GM21619 (cell line): ENCODE data around the gene NFATC2.

ENCODE experiments used
- ATAC-seq: cut with Tn5 transposase; IDR thresholded peaks from one replicate; pipeline ENCODE4 v1.9.1; 2021; ENCODE audit not compliant: unreplicated experiment

The NFATC2 gene

DNA sequence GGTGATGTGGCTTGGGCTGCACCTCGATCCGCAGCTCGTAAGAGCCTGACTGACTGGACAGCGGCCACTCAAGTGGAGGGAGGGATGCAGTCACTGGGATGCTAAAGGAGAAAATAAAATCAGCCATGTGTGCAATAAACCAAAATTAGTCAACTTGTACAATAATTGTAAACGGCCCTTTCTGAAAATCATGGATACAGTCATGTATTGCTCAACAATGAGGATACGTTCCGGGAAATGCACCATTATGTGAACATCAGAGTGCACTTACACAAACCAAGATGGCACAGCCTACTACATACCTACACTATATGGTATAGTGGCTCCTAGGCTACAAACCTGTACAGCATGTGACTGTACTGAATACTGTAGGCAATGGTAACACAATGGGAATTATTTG is 25.7 kb downstream of the NFATC2 start:
- no peak for ATAC-seq

GRCh38 chr20:51514836-51515235 is 27.7 kb downstream of the NFATC2 start:
- no peak for ATAC-seq

DNA sequence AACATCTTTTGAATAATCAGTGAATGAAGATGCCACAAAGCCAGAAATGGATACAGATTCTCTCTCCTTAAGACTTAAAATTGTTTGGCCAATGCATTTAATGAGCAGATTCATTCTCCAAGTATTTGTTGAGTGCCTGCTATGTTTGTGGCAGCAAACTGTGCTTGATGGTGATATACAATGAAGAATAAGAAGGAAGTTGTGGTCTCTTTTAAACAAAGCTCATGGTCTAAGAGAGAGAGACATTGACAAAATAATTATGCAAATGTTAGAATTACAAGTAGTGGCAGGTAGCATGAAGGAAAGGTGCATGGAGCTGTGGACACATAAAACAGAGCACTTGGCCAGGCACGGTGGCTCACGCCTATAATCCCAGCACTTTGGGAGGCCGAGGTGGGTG is 28.3 kb downstream of the NFATC2 start:
- ATAC-seq, result no peak

DNA sequence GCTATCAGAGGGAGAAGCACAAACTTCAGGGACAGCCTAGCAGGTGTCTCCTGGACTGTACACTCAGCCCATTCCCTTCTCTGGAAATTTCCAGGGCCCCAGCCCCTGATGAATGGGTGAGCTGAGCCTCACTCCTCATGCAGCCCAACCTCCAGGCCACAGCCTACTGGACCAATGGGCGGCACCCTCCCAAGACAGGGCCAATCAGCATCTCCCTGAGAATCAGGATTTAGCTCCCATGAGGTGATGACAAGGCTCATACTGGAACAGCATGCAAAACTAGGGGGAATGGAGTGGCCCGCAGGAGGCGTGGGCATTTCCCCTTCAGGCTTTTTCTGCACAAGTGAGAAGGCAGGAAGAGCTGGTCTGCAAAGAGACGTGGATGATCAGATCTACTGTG is 29.0 kb downstream of the NFATC2 start:
- ATAC-seq, result no peak

DNA sequence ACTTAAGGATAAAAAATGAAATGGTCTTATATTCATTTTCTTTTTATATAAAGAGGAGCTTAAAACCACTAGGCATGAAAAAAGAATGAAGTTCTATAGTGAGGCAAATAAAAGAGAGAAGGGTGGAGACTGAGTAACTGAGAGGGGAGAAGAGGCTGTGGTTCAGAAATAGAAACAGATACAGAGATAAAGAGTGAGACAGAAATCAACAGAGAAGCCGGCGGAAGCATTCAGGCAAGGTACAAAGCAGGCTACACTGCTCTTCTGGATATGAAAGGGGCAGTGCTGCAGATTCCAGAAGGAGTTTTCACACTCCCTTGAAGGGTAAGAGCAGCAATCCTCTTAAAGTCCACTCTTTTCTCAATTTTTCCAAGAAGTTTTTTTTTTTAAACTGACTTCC is 29.9 kb downstream of the NFATC2 start:
- ATAC-seq, result no peak

DNA sequence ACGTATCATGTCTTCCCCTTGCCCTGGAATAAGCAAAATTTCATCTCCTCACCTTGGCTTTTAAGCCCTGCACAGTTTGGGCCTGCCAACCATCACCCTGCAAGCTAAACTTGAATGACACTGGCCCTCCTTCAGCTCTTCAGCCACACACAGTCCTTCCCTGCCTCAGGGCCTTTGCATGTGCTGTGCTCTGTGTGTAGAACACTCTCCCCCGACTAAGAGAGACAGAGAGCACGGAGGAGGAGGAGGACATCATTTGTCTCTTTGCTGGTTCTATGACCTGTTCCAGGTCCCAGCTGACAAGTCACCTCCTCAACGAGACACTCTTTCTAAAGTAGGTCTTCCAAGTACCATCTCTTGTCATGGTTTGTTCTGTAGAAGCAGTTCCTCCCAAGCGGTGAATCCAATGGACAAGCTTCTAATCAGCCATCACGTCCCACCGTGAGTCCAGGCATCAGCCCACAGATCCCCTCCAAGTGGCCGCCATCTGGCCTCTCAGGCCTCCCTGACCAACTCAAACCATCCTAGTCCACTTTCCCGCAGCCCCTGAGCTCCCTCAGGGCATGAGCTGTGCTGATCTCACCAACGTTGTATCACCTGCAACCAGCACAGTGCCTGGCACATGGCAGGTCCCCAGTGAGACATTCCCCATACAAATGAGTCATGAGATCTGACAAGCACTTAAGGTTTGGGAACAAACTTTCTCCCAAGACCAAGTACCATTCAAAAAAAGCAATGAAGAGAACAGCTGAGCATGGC is 30.5 kb downstream of the NFATC2 start:
- no peak for ATAC-seq

GRCh38 chr20:51510936-51511605 is 31.4 kb downstream of the NFATC2 start:
- no peak for ATAC-seq

GRCh38 chr20:51510169-51510568 is 32.4 kb downstream of the NFATC2 start:
- no peak for ATAC-seq

GRCh38 chr20:51509208-51509607 is 33.3 kb downstream of the NFATC2 start:
- no peak for ATAC-seq

- no peak for ATAC-seq
These were observed 33.7 kb downstream of the NFATC2 start for GRCh38 chr20:51508780-51509179.

DNA sequence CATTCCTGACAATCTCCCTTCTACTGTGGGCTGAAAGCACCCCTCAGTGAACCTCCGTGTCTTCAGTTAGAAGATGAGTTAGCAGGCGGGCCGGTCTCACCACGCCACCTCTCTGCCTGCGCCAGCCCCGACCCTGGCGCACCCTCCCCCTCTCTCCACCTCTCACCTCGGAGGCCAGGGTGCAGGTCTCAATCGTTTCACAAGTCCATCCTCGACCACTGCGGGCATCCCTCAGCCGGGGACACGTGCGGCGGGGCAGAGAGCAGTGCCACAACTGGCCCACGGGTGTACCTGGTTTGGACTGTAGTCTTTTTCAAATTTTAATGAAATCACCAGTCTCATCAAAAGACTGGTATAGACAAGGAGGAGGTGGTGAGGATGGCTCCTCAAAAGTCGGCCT is 34.4 kb downstream of the NFATC2 start:
- no peak for ATAC-seq

DNA sequence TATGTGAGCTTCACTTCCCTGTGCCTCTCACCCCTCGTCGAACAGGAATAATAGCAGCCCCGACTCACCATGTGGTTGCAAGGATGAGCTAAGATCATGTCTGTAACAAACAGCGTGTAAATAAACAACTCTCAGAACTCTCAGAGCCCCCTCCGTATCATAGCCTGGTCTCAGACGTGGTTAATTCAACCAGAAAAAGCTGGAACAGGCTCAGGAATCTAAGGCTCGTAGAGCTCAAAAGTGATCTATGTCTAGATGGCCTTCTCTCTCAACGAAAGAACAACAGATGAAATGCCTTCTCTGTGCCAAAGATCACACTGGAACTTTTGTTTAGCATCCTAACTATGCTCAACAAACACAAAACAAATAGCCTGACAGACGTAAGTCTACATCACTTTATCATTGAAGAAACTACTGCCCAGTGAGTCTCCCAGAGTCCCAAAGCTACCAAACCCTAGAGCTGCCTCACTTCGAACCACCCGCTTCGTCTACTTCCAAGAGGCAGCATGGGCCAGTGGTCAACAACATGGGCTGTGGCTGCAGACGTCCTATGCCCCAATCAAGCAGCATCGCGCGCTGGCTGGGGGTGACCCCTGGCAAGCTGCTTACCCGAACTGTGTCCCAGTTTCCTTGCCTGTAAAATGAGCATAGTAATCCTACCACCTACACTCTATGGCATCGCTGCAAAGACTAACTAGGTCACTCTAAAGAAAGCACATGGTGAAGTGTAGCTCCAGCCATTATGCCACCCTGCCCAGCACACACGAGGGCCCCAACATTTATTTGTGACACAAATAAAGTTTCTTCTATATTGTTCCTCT is 35.1 kb downstream of the NFATC2 start:
- ATAC-seq, result no peak

- no peak for ATAC-seq
These were observed 35.8 kb downstream of the NFATC2 start for GRCh38 chr20:51506527-51507215.

DNA sequence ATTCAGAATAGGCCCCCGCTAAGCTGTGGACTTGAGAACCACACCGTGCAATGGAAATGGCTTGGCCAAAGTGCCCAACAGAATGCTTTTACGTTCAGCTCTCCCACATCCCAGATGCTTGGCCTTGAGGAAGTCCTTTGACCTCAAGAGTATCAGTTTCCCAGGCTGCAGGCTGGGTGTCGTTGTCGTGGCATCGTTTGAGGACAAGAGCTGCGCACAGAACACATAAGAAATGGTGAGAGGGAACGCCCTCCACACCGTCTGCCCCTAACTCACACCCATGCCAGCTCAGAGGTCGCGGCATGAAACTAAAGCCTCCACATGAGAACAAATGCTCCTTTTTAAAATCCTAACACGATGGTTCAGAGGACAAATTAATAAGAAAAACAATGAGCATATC is 37.0 kb downstream of the NFATC2 start:
- ATAC-seq, result no peak

DNA sequence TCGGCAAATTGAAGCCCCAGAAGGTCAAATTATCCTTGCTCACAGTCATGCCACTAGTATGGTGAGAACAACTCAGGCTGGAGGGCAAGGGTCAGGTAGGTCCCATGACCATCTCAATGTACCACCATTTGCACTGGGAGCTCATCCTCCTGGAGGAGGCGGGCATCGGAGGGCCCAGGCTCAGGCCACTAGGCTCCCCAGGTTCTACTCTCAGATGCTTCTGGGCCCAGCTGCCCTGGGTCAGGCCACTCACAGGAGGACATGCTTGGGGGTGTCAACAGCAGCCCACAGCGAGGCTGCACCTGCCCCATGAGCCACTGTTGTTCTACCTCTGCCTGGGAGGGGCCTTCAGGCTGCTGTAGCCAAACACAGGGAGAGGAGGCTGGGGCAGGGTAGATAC is 39.1 kb downstream of the NFATC2 start:
- no peak for ATAC-seq

DNA sequence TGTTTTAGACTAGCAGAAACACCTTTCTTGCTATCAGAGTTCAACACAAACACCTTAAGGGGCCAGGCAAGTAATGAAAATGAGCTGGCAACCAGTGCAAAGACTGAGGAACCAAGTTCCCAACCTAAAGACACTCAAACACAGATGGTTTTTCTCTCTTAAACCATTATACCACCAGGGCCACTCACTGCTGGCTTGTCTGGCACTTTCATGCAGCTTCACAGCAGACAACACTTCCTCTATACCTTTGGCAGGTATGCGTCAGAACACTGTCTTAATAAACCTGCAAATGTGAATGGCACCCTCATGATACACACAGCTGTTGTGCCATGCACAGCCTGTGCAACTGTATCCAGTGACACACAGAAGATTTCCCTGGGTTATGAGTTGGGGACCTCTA is 41.6 kb downstream of the NFATC2 start:
- ATAC-seq, result no peak

GRCh38 chr20:51500311-51500710 is 42.2 kb downstream of the NFATC2 start:
- ATAC-seq, result no peak

GRCh38 chr20:51498765-51499540 is 43.6 kb downstream of the NFATC2 start:
- ATAC-seq, result no peak

GRCh38 chr20:51497542-51498467 is 44.7 kb downstream of the NFATC2 start:
- peak; percentile 49 for ATAC-seq
